Thymus (tissue), 11 donors: ENCODE results near the gene P4HA3. TPM values are rescaled to one million over a fixed set of nuclear protein-coding genes. Genes with fewer than 3 reads are reported as not detected.

Source experiments
- DNase-seq, 9 donors: peaks; one replicate each; pipeline ENCODE4 v3.0.0-alpha.2; 2013; ENCODE audit warnings: low spot score in 9 of 9, low read depth in 6 of 9, missing footprints in 1 of 9
- H3K27ac ChIP-seq, 2 donors: one replicate each; pipeline ENCODE4 v1.5.1; 2013; ENCODE audit warnings: control low read depth in 1 of 2, low read depth in 1 of 2, low read length in 1 of 2, mild to moderate bottlenecking in 1 of 2, moderate library complexity in 1 of 2
- H3K27me3 ChIP-seq, 2 donors: one replicate each; pipeline ENCODE4 v1.5.1; 2013; ENCODE audit warnings: low read length in 1 of 2; ENCODE audit not compliant: control insufficient read depth in 2 of 2, insufficient read depth in 1 of 2
- H3K36me3 ChIP-seq, 2 donors: one replicate each; pipeline ENCODE4 v1.5.1; 2013; ENCODE audit warnings: low read length in 1 of 2, mild to moderate bottlenecking in 1 of 2, moderate library complexity in 1 of 2; ENCODE audit not compliant: control insufficient read depth in 2 of 2, insufficient read depth in 2 of 2
- H3K4me1 ChIP-seq, 2 donors: one replicate each; pipeline ENCODE4 v1.5.1; 2013; ENCODE audit warnings: low read length in 2 of 2; ENCODE audit not compliant: control insufficient read depth in 2 of 2, insufficient read depth in 2 of 2
- H3K4me3 ChIP-seq, 2 donors: one replicate each; pipeline ENCODE4 v1.5.1; 2013; ENCODE audit warnings: low read length in 2 of 2, control low read depth in 1 of 2, mild to moderate bottlenecking in 1 of 2
- H3K9me3 ChIP-seq, 2 donors: one replicate each; pipeline ENCODE4 v1.5.1; 2013; ENCODE audit warnings: low read length in 1 of 2, mild to moderate bottlenecking in 1 of 2; ENCODE audit not compliant: control insufficient read depth in 2 of 2, insufficient read depth in 1 of 2
- WGBS: extraction: QIAGEN DNeasy Blood & Tissue Kit; methylation state at CpG from one replicate; pipeline ENCODE4 v1.1.7; 2013; 5-methylcytosine and 5-hydroxymethylcytosine counted together
- polyA plus RNA-seq: library from polyadenylated mRNA; stranded (reverse); fragments of 200-250 nt; gene quantifications from one replicate; pipeline ENCODE4 v1.2.3, GENCODE V29; 2013
- total RNA-seq: library from RNA; stranded (reverse); fragments of 120-200 nt; gene quantifications from one replicate; pipeline ENCODE4 v1.2.4, GENCODE V29; 2013
- donor health status: healthy.

Gene P4HA3
- total and polyA plus RNA-seq, 2 donors = 0.09 to 0.18 TPM

GRCh38 chr11:74280494-74280893 lies 30.9 kb downstream of the P4HA3 start:
- H3K27ac ChIP-seq = no peak overlapping the region
- H3K27me3 ChIP-seq = no peaks in the 10 kb centered on the region
- no peak for DNase-seq
- no peak overlapping the region for H3K4me3 ChIP-seq
- H3K4me1 ChIP-seq = peaks cover 0 to 2% of the 10 kb centered on the region in 2 donors
- no peaks in the 10 kb centered on the region for H3K36me3 ChIP-seq
- H3K9me3 ChIP-seq = no peaks in the 10 kb centered on the region

DNA sequence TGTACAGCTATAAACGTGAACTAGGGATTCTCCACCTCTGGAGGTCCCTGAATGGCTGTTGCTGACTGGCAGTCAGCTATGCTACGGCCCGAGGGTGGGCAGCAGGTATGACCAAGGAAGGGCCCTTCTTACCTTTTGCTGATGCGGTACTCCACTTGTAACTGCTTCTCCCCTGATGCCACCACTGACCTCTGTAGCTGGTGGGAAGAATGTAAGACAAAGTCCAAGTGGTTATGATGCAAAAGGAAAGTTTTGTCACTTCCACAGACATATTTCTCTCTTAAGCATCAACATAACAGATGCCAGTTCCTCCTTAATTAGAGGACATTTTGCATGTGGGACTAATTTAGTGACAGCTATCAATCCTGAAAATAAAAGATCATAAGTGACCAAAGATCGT lies 32.2 kb downstream of the P4HA3 start:
- WGBS = 95% methylated on average over 5 of the region's 5 CpGs
- DNase-seq = no peak
- Histone ChIP-seq H3K27me3 (no peaks in the 10 kb centered on the region), H3K4me1 (peaks cover 0 to 2% of the 10 kb centered on the region in 2 donors), H3K36me3 (no peaks in the 10 kb centered on the region), H3K27ac (no peak overlapping the region), H3K4me3 (no peak overlapping the region), H3K9me3 (no peaks in the 10 kb centered on the region)

DNA sequence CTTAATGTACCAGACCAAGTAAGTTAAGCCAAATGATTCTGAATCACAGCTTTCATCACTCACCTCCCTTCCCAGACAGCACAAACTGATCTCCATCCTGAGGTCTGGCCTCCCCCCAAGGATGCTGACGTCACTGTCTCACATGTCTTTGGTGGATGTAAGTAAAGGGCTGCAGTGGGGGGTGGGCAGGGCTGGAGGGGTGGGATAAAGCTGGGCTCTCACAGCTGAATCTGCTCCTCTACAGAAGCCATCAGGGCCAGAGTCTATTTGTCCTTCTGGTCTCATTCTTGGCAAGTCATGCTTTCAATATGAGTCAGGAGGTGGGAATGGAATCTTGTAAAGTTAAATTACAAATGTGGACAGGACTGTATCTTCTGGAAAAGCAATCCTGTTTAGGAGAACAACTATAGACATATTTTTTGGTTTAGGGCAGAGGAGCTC lies 32.7 kb downstream of the P4HA3 start:
- no peak for DNase-seq
- no peaks in the 10 kb centered on the region for H3K27me3 ChIP-seq
- peaks cover 0 to 2% of the 10 kb centered on the region in 2 donors for H3K4me1 ChIP-seq
- no peak overlapping the region for H3K4me3 ChIP-seq
- H3K9me3 ChIP-seq = no peaks in the 10 kb centered on the region
- H3K36me3 ChIP-seq = no peaks in the 10 kb centered on the region
- no peak overlapping the region for H3K27ac ChIP-seq
- WGBS = 98% methylated on average over 1 of the region's 1 CpG

- WGBS = 97% methylated on average over 2 of the region's 2 CpGs
- no peaks in the 10 kb centered on the region for H3K9me3 ChIP-seq
- H3K36me3 ChIP-seq = no peaks in the 10 kb centered on the region
- H3K27me3 ChIP-seq = no peaks in the 10 kb centered on the region
- H3K27ac ChIP-seq = no peak overlapping the region
- no peak overlapping the region for H3K4me3 ChIP-seq
- DNase-seq = no peak
- peaks cover 0 to 2% of the 10 kb centered on the region in 2 donors for H3K4me1 ChIP-seq
Measured at GRCh38 chr11:74278103-74278502, 33.3 kb downstream of the P4HA3 start.

- WGBS = 97% methylated on average over 2 of the region's 2 CpGs
- H3K36me3 ChIP-seq = no peaks in the 10 kb centered on the region
- no peak overlapping the region for H3K4me3 ChIP-seq
- DNase-seq = no peak
- no peak overlapping the region for H3K27ac ChIP-seq
- H3K4me1 ChIP-seq = no peaks in the 10 kb centered on the region
- no peaks in the 10 kb centered on the region for H3K9me3 ChIP-seq
- no peaks in the 10 kb centered on the region for H3K27me3 ChIP-seq
Measured at GRCh38 chr11:74276581-74276980, 34.9 kb downstream of the P4HA3 start.

DNA sequence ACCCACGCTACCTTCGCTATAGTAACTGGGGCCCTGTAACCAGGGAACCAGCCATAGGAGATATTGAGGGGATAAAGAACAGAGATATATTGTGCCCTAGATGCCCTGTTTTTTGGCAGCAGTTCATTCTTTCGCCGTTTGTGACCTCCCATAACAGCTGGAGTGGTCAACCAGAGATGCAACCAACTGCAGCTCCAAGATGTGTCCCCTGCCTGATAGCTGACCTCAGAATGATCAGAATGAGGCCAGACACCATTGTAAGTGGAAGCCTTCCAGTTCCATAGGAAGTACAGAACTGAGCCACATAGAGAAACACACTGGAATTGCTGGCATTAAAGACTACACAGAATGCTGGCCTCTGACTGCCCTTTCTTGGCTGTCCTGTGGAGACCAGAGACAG lies 39.2 kb downstream of the P4HA3 start:
- H3K4me3 ChIP-seq = no peak overlapping the region
- no peaks in the 10 kb centered on the region for H3K27me3 ChIP-seq
- no peaks in the 10 kb centered on the region for H3K36me3 ChIP-seq
- 84% methylated on average over 4 of the region's 4 CpGs for WGBS
- H3K9me3 ChIP-seq = no peaks in the 10 kb centered on the region
- DNase-seq = no peak
- H3K4me1 ChIP-seq = peaks cover 2 to 23% of the 10 kb centered on the region in 2 donors
- no peak overlapping the region for H3K27ac ChIP-seq

DNA sequence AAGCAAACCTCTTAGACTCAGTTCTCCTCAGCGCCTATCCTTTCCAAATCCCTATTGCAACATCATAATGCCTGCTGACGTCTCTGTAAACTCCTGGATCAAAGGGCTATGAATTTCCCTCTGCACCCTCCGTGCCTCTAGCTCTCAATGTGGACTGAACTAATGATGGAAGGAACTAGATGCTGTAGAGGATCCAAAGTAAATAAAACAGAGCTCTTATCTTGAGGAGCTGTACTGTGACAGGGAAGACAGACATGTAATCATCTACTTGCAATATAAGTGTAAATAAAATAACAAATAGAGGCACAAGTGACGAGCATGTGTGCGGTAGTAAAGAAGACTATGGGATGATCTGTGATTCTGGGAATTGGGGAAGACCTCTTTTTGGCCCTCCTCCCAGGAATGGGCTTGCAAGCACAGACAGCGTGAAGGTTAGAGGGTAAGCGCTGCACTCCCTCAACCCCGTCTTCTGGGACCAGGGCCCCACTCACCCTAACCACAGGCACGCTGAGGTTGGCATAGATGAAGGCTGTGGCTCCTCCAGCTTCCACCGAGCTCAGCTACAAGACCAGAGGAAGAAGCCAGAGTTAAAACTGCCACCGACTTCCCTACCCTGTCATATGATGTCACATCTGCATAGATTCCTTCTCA lies 42.2 kb downstream of the P4HA3 start:
- Histone ChIP-seq H3K4me3 (no peak overlapping the region), H3K4me1 (peaks cover 2 to 26% of the 10 kb centered on the region in 2 donors), H3K27me3 (no peaks in the 10 kb centered on the region), H3K27ac (no peak overlapping the region), H3K36me3 (no peaks in the 10 kb centered on the region), H3K9me3 (peaks cover 0 to 4% of the 10 kb centered on the region in 2 donors)
- WGBS = 39% methylated on average over 11 of the region's 11 CpGs
- DNase-seq = peak; percentile 36 to 84 (median 66)

DNA sequence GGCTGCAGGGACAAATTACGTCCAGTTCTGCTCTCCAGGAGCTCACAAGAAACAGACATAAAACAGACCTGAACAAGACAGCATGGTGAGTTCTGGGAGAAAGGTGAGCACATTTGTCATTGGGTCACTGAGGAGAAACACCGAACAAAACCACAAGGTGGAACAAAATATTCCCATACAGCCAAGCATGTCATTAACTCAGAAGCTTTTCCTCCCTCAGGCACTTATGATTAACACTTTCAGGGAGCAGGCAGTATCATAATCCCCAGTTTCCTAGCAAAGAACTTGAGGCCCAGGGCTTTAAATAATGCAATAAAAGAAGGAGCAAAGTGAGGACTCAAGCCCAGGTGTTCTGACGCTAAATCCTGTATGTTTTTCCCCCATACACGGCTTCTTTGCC lies 43.0 kb downstream of the P4HA3 start:
- Histone ChIP-seq H3K4me1 (peaks cover 2 to 26% of the 10 kb centered on the region in 2 donors), H3K36me3 (no peaks in the 10 kb centered on the region), H3K27ac (no peak overlapping the region), H3K9me3 (peaks cover 0 to 4% of the 10 kb centered on the region in 2 donors), H3K27me3 (no peaks in the 10 kb centered on the region), H3K4me3 (no peak overlapping the region)
- 72% methylated on average over 4 of the region's 4 CpGs for WGBS
- DNase-seq = no peak

GRCh38 chr11:74267014-74267413 lies 44.4 kb downstream of the P4HA3 start:
- Histone ChIP-seq H3K9me3 (peaks cover 0 to 4% of the 10 kb centered on the region in 2 donors), H3K27me3 (no peaks in the 10 kb centered on the region), H3K4me1 (peaks cover 2 to 26% of the 10 kb centered on the region in 2 donors), H3K27ac (no peak overlapping the region), H3K36me3 (no peaks in the 10 kb centered on the region), H3K4me3 (no peak overlapping the region)
- DNase-seq = no peak
- WGBS = 96% methylated on average over 6 of the region's 6 CpGs
